SKM-1 (cell line): Measurements from ENCODE around the gene HIP1R.
"Not testable (repeated sequence)": the region's sequence is repeated elsewhere in the genome, so short reads cannot be mapped to it uniquely, and the experiment has no call there.

Experiments
- DNase-seq: peaks from one replicate; lab custom pipeline; 2025; ENCODE audit not compliant: unreplicated experiment; lab: John Stamatoyannopoulos, UW

HIP1R gene

DNA sequence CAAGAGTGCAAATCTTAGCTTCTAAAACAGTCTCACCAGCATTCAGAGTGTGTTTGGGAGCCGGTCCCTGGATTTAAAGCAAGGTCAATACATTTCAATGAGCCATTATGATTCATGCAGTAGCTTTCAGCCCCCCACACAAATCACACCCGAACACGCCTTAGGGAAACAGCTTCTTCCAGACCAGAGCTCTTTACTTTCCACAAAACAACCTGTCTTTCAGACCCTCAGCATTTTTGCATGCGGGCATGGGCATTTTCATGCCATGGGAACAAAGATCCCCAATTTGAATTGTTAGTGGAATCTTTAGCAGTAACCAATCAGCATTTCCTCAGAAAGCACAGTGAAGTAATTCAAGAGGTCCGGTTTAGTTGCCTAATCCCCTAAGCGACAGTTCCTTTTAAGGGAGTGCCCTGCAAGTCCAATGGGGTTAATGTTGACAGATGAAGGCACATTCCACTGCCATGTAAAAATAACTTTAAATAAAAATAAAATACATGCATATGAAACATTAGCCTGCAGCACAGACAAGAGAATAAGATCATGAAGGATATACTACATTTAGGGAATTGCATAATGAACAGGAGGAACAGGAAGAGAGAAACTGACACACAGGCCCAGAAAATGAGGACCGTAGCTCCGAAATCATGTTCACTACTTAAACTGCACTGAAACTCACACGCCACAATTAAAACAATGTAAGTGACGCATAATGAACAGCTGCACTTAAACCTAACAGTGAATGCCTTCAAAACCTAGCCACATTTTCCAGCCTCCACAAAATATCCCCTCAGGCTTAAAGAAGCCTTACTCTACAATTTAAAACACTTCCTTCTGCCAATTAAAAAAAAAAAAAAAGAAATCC, 56.6 kb downstream of the HIP1R start:
- DNase-seq: no peak

- DNase-seq: not testable (repeated sequence)
Observed at GRCh38 chr12:122892724-122893123, 57.5 kb downstream of the HIP1R start.

- DNase-seq: no peak
Observed at GRCh38 chr12:122893208-122894153, 58.2 kb downstream of the HIP1R start.

DNA sequence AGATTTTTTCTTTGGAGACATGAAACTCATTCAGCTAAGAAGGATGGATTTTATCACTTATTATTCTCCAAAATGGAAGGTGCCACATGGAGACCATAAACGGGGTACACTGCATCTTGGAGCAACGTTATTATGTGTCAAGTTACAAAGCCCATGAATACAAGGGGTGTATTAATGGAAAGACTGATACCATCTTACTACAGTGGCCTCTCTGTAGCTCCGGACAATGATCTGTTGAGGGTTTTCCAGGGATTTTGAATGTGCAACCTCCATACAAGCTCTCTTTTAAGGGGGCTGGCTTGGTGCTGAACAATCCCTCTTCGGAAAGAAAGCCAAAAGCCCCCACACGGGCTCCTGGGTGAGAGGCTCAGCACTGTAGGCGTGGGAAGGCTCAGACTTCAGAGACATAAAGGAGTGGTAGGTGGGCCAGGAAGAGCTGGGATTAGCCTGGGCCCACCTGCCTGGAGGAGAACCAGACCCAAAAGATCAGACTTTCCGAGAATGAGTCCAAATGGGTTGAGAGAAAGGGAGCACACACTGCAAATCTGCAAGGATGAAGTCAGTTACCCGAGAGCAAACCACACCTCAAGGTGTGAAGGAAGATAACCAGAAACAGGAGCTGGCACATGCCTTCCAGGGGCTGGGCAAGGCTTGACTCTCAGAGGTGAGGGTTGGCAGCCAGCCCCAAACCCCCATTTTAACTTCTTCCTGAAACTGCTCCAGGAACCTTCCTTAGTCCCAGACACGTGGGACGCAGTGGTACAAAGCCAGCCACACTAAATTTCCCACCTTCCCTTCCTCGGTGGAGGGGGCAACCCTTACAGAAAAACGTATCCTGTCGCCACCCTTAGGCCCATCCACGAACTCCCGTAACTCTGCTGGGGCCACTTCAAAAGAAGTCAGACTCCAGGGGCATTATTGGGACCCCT, 59.2 kb downstream of the HIP1R start:
- DNase-seq: no peak

DNA sequence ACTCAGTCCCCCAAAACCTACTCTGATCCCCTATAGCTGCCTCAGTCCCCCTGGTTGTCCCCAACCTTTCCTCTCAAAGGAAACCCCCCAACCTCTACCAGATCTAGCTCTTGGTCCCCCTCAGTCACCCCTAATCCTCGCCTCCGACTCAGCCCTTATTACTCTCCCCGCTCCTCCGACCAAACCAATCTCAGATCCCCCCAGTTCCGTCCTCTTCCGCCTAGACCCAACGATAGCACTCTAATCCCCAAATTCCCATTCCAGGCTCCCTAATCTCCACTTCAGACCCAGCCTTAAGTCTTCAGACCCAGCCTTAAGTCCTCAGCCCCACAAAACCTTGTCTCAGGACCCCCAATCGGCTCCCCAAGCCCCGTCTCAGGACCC, 60.1 kb downstream of the HIP1R start:
- DNase-seq: no peak

DNA sequence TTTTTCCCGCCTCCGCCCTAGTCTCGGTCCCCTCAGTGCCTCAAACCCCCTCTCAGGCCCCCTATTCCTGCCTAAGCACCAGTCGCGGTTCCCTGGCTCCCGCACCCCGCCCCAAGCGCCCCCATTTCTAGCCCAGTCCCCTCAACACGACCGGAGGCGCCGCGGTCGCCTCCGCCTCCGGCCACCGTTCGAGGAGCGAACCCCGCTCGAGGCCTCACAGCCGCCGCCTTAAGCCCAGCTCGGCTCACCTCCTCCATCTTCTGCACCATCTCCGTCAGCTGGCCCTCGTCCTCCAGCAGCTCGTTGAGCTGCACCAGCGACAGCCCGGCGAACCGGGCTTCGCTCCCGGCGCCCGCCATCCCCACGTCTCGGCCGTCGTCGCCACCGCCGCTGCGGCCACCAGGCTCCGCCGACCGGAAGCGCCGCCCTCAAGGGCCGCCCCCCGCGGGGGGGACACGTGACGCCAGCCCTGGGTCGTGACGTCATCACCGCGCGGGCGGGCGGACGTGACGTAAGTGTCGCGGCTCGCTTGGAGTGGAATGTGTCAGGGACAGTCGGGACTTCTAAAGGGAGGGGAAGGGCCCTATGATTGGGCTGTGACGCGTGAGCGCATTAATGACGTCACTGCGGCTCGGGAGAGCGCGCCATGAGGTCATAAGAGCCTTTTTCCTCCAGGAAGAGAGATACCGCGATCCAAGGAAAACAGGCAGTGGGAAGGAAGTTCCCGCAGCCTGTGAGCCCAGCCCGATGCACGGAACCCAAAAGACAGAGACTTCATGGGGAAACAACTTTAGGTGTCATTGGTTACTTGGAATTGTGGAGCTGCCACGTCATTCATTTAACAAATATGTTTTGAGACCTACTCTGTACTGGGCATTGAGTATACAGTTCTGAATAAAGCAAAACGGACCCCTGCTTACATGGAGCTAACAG, 60.7 kb downstream of the HIP1R start, which contains the start of gene VPS37B:
Gene VPS37B (minus strand): TSS at position 421 of the 933 bp plus-strand sequence. CDS start 62 bp downstream, at position 359.
- DNase-seq: no peak

- no peak for DNase-seq
Observed at GRCh38 chr12:122896662-122897061, 61.4 kb downstream of the HIP1R start.

DNA sequence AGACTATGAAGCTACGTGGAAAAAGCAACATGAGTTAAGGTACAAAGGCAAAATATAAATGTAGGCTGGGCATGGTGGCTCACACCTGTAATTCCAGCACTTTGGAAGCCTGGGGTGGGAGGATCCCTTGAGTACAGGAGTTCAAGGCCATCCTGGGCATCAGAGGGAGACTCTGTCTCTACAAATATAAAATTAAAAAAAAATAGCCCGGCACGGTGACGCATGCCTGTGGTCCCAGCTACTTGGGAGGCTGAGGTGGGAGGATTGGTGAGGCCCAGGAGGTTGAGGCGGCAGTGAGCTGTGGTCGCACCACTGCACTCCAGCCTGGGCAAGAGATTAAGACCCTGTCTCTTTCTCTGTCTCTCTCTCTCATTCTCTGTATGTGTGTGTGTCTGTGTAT, 64.6 kb downstream of the HIP1R start:
- no peak for DNase-seq

GRCh38 chr12:122902854-122903692, 67.8 kb downstream of the HIP1R start:
- no peak for DNase-seq

DNA sequence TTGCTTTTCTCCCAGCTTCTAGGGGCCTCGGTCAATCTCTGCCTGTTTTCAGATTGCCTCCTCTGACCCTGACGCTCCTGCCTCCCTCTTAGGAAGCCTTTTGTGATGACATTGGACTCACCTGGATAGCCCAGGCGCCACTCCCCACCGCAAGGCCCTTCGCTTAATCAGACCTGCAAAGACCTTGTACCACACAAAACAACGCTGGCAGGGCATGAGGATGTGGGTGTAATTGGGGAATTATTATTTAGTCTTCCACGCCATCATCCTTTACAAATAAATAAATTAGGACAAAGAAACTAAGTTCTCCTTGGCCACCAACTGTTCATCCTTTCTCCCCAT, 68.4 kb downstream of the HIP1R start:
- DNase-seq: no peak

DNA sequence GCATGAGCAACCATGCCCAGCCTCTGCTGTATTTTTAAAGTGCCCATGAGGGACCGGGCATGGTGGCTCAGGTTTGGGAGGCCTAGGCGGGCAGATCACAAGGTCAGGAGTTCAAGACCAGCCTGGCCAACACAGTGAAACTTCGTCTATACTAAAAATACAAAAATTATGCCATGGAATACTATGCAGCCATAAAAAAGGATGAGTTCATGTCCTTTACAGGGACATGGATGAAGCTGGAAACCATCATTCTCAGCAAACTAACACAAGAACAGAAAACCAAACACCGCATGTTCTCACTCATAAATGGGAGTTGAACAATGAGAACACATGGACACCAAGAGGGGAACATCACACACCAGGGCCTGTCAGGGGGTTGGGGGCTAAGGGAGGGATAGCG, 70.0 kb downstream of the HIP1R start:
- DNase-seq: not testable (repeated sequence)

- no peak for DNase-seq
Observed at GRCh38 chr12:122908915-122909314, 73.7 kb downstream of the HIP1R start.

- no peak for DNase-seq
Observed at GRCh38 chr12:122909442-122910288, 74.4 kb downstream of the HIP1R start.
